ENCODE results near the gene PCDHB3.
"Not testable (repeated sequence)": the region's sequence is repeated elsewhere in the genome, so short reads cannot be mapped to it uniquely, and the experiment has no call there.

The PCDHB3 gene

GRCh38 chr5:141137346-141137745 is 37.1 kb downstream of the PCDHB3 start:
- not testable (repeated sequence) for DNase-seq

GRCh38 chr5:141149812-141150211 is 49.5 kb downstream of the PCDHB3 start, which contains the start of gene PCDHB6:
PCDHB6 (plus strand) TSS chr5:141150057; CDS start chr5:141150258, 201 bp downstream.
- no peak for DNase-seq

- DNase-seq = no peak
Measured at GRCh38 chr5:141150224-141150992, 50.1 kb downstream of the PCDHB3 start.

- DNase-seq = no peak
Measured at GRCh38 chr5:141150993-141151325, 50.7 kb downstream of the PCDHB3 start.

GRCh38 chr5:141151632-141152031 is 51.4 kb downstream of the PCDHB3 start:
- not testable (repeated sequence) for DNase-seq

- not testable (repeated sequence) for DNase-seq
Measured at GRCh38 chr5:141152096-141152495, 51.8 kb downstream of the PCDHB3 start.
